Measurements from ENCODE around the gene CTCF. TPM values are rescaled to one million over a fixed set of nuclear protein-coding genes. Genes with fewer than 3 reads are reported as not detected.
A peak's percentile ranks its signal among the peaks of the same experiment; 100 is the strongest.

The CTCF gene
- total and polyA plus RNA-seq, 2 donors (not counting 3 experiments of a cell fraction or from before 2014, with no cell fraction given), result 20.7 to 40.0 TPM

GRCh38 chr16:67563708-67564468 is 1.6 kb downstream of the CTCF start:
- H3K4me2 ChIP-seq (ENCODE audit: insufficient read depth, low read length), result peak overlapping the region; percentile 90
- H3K4me3 ChIP-seq (replicated peaks in 1 of 3; ENCODE audit: insufficient read depth in 1 of 3, low read depth in 1 of 3, low read length in 3 of 3), result peak overlapping the region; percentile 70 to 94 (median 91)
- dilution Hi-C loops (cut with MboI; ENCODE audit: extremely low pct_ligation_motif_present, low sequenced_read_pairs) (no loop called here), intact Hi-C loops (cut with micrococcal nuclease) (loop anchor here (5.0 kb wide), 1 partner anchor 48 kb away; no protein-coding TSS in a partner anchor)
- no peaks in the 10 kb centered on the region for H3K9me3 ChIP-seq (replicated peaks; ENCODE audit: control insufficient read depth, insufficient read depth, low read length)
- H4K20me1 ChIP-seq (replicated peaks; ENCODE audit: control insufficient read depth, extremely low read depth, insufficient read depth, low read length), result no peaks in the 10 kb centered on the region
- DNase-seq (ENCODE audit: low read depth, low spot score), result peak; percentile 60
- no peaks in the 10 kb centered on the region for H3K36me3 ChIP-seq (ENCODE audit: control insufficient read depth in 2 of 2, extremely low read depth in 1 of 2, insufficient read depth in 2 of 2, low read length in 2 of 2)
- peaks cover 18% of the 10 kb centered on the region for H3K4me1 ChIP-seq (ENCODE audit: control insufficient read depth, extremely low read depth, insufficient read depth, low read length)
- TF ChIP-seq CTCF (IDR thresholded peaks at IDR 0.05; ENCODE audit: extremely low read depth in 1 of 2, insufficient read depth in 1 of 2, low read depth in 1 of 2, low read length in 2 of 2), result no peak
- TF ChIP-seq GATA2 (IDR thresholded peaks at IDR 0.05; ENCODE audit: insufficient read depth, insufficient read length, low read depth, low read length), result no peak
- TF ChIP-seq MYC (IDR thresholded peaks at IDR 0.05; ENCODE audit: low read depth, low read length), result no peak
- TF ChIP-seq JUN (IDR thresholded peaks at IDR 0.05; ENCODE audit: borderline replicate concordance, insufficient read depth, insufficient read length, low read depth), result no peak
- H3K27ac ChIP-seq (ENCODE audit: insufficient read depth, low read depth, low read length), result peak overlapping the region; percentile 96
- H3K79me2 ChIP-seq (ENCODE audit: control insufficient read depth, insufficient read depth, low read length), result peaks cover 58% of the 10 kb centered on the region
- POLR2A ChIA-PET, result interaction anchor here (0.9 to 3.0 kb wide), 3 partner anchors 16 to 43 kb away, joined by 3 to 24 read pairs (median 4); no protein-coding TSS in a partner anchor
- H3K9ac ChIP-seq (replicated peaks; ENCODE audit: extremely low read depth, insufficient read depth, low read length), result peak overlapping the region; percentile 98
- CTCF ChIA-PET, result interaction anchor here (0.6 to 9.9 kb wide), 13 partner anchors 8 to 229 kb away, joined by 3 to 177 read pairs (median 4); partner anchors contain the start of genes ACD, C16orf86, CARMIL2 and ENKD1
- BruUV-seq (replicated peaks), result TSS peak; percentile 55
- H2AFZ ChIP-seq (ENCODE audit: low read depth, low read length), result peak overlapping the region; percentile 56
- peak; percentile 67 for FAIRE-seq
- no peaks in the 10 kb centered on the region for H3K9me1 ChIP-seq (replicated peaks; ENCODE audit: control insufficient read depth, extremely low read depth, insufficient read depth, low read length)
- no peaks in the 10 kb centered on the region for H3K27me3 ChIP-seq (ENCODE audit: control insufficient read depth in 2 of 2, insufficient read depth in 2 of 2, low read length in 2 of 2)

Measured in endothelial cell of umbilical vein (primary cell).